Amniotic epithelial cell (primary cell): ENCODE measurements around the gene PAFAH1B1.
A peak's percentile ranks its signal among the peaks of the same experiment; 100 is the strongest.
"Not testable (repeated sequence)": the region's sequence is repeated elsewhere in the genome, so short reads cannot be mapped to it uniquely, and the experiment has no call there.

ENCODE experiments used
- DNase-seq: peaks from one replicate; pipeline ENCODE4 v3.0.0-alpha.2; 2010; ENCODE audit warnings: low read depth

PAFAH1B1 gene

GRCh38 chr17:2594722-2595599 is 1.5 kb downstream of the PAFAH1B1 start:
- DNase-seq, result no peak

GRCh38 chr17:2595716-2596115 is 2.3 kb downstream of the PAFAH1B1 start:
- no peak for DNase-seq

GRCh38 chr17:2598166-2598565 is 4.7 kb downstream of the PAFAH1B1 start:
- DNase-seq, result peak; percentile 42

GRCh38 chr17:2602597-2603017 is 9.2 kb downstream of the PAFAH1B1 start:
- DNase-seq, result no peak

- no peak for DNase-seq
Measured at GRCh38 chr17:2608350-2608913, 15.0 kb downstream of the PAFAH1B1 start.

- no peak for DNase-seq
Measured at GRCh38 chr17:2609091-2609490, 15.6 kb downstream of the PAFAH1B1 start.

- peak; percentile 36 for DNase-seq
Measured at GRCh38 chr17:2610195-2611175, 17.0 kb downstream of the PAFAH1B1 start.

GRCh38 chr17:2611627-2612026 is 18.2 kb downstream of the PAFAH1B1 start:
- no peak for DNase-seq

- DNase-seq, result no peak
Measured at GRCh38 chr17:2612630-2613029, 19.2 kb downstream of the PAFAH1B1 start.

- no peak for DNase-seq
Measured at GRCh38 chr17:2613089-2613808, 19.8 kb downstream of the PAFAH1B1 start.

GRCh38 chr17:2615882-2616281 is 22.4 kb downstream of the PAFAH1B1 start:
- DNase-seq, result no peak

- peak; percentile 73 for DNase-seq
Measured at GRCh38 chr17:2621241-2621640, 27.8 kb downstream of the PAFAH1B1 start.

- DNase-seq, result not testable (repeated sequence)
Measured at GRCh38 chr17:2621951-2622405, 28.5 kb downstream of the PAFAH1B1 start.

GRCh38 chr17:2622721-2623301 is 29.4 kb downstream of the PAFAH1B1 start:
- DNase-seq, result not testable (repeated sequence)

- DNase-seq, result no peak
Measured at GRCh38 chr17:2624292-2624731, 30.9 kb downstream of the PAFAH1B1 start.

GRCh38 chr17:2626626-2627219 is 33.3 kb downstream of the PAFAH1B1 start:
- not testable (repeated sequence) for DNase-seq

- DNase-seq, result not testable (repeated sequence)
Measured at GRCh38 chr17:2628922-2629321, 35.5 kb downstream of the PAFAH1B1 start.

- no peak for DNase-seq
Measured at GRCh38 chr17:2631211-2631610, 37.8 kb downstream of the PAFAH1B1 start.

- DNase-seq, result peak; percentile 24
Measured at GRCh38 chr17:2634361-2634960, 41.0 kb downstream of the PAFAH1B1 start.

GRCh38 chr17:2635241-2635640 is 41.8 kb downstream of the PAFAH1B1 start:
- DNase-seq, result no peak
